ENCODE measurements around the gene KCP. TPM values are rescaled to one million over a fixed set of nuclear protein-coding genes. Genes with fewer than 3 reads are reported as not detected.
"Not testable (repeated sequence)": the region's sequence is repeated elsewhere in the genome, so short reads cannot be mapped to it uniquely, and the experiment has no call there.

Gene KCP
- under 1 TPM; 0.31 to 0.50 TPM for total RNA-seq
- long read RNA-seq, partial matches to known transcripts = 0 of 3 reads
- long read RNA-seq, other reads (novel, unspliced or antisense) = 3 of 3 reads

- intact Hi-C loops (cut with DNase I) = no loop called here
- DNase-seq (peak; percentile 14), ATAC-seq (peak; percentile 6 to 17)
Measured at GRCh38 chr7:128910569-128910945, at the start of gene KCP. TSS of gene KCP (minus strand) at chr7:128910709. CDS start at chr7:128910676, 33 bp downstream.

- no peak for DNase-seq
- intact Hi-C loops (cut with DNase I) = no loop called here
- no peak for ATAC-seq
Measured at GRCh38 chr7:128959296-128959695, 48.8 kb upstream of the KCP start.

GRCh38 chr7:128955981-128956380 is 45.5 kb upstream of the KCP start:
- ATAC-seq = no peak
- intact Hi-C loops (cut with DNase I) = no loop called here
- no peak for DNase-seq

- DNase-seq (no peak), ATAC-seq (peak in 1 of 2 donors; percentile 54)
- intact Hi-C loops (cut with DNase I) = no loop called here
Measured at GRCh38 chr7:128954830-128955802, 44.6 kb upstream of the KCP start.

- no peak for DNase-seq
- no peak for ATAC-seq
- intact Hi-C loops (cut with DNase I) = no loop called here
Measured at GRCh38 chr7:128954150-128954549, 43.6 kb upstream of the KCP start.

GRCh38 chr7:128951296-128951695 is 40.8 kb upstream of the KCP start:
- ATAC-seq = no peak
- intact Hi-C loops (cut with DNase I) = no loop called here
- no peak for DNase-seq

- ATAC-seq (peak; percentile 6 to 38), DNase-seq (no peak)
- intact Hi-C loops (cut with DNase I) = no loop called here
Measured at GRCh38 chr7:128948976-128949760, 38.7 kb upstream of the KCP start.

- intact Hi-C loops (cut with DNase I) = no loop called here
- ATAC-seq = peak in 1 of 2 donors; percentile 58
- no peak for DNase-seq
Measured at GRCh38 chr7:128948312-128948973, 37.9 kb upstream of the KCP start.

- ATAC-seq (no peak), DNase-seq (no peak)
- intact Hi-C loops (cut with DNase I) = no loop called here
Measured at GRCh38 chr7:128947854-128948253, 37.3 kb upstream of the KCP start.

- DNase-seq (no peak), ATAC-seq (no peak)
- intact Hi-C loops (cut with DNase I) = no loop called here
Measured at GRCh38 chr7:128946936-128947830, 36.7 kb upstream of the KCP start.

GRCh38 chr7:128945668-128946366 is 35.3 kb upstream of the KCP start:
- intact Hi-C loops (cut with DNase I) = no loop called here
- DNase-seq (no peak), ATAC-seq (no peak)

GRCh38 chr7:128944487-128945236 is 34.2 kb upstream of the KCP start:
- intact Hi-C loops (cut with DNase I) = no loop called here
- DNase-seq (no peak), ATAC-seq (no peak)

GRCh38 chr7:128943251-128943650 is 32.7 kb upstream of the KCP start:
- ATAC-seq; intact Hi-C loops (cut with DNase I); DNase-seq: not testable (repeated sequence)

- no peak for ATAC-seq
- intact Hi-C loops (cut with DNase I) = no loop called here
- no peak for DNase-seq
Measured at GRCh38 chr7:128941946-128942526, 31.5 kb upstream of the KCP start.

GRCh38 chr7:128941323-128941890 is 30.9 kb upstream of the KCP start:
- ATAC-seq (no peak), DNase-seq (no peak)
- intact Hi-C loops (cut with DNase I) = no loop called here

- DNase-seq (peak; percentile 63), ATAC-seq (peak in 1 of 2 donors; percentile 55)
- intact Hi-C loops (cut with DNase I) = no loop called here
Measured at GRCh38 chr7:128940494-128941322, 30.2 kb upstream of the KCP start.

Measured in left cardiac atrium (tissue), 4 donors.